Astrocyte of the spinal cord (primary cell): ENCODE results near the gene NOTCH2.
A peak's percentile ranks its signal among the peaks of the same experiment; 100 is the strongest.
"Not testable (repeated sequence)": the region's sequence is repeated elsewhere in the genome, so short reads cannot be mapped to it uniquely, and the experiment has no call there.

Experiments
- DNase-seq: peaks from one replicate; pipeline ENCODE4 v3.0.0; 2011; ENCODE audit warnings: low read depth, low spot score
- H3K4me3 ChIP-seq: 2 replicates; pipeline ENCODE4 v1.5.1; 2011; ENCODE audit warnings: low read depth, mild to moderate bottlenecking, low read length, moderate library complexity
- in situ Hi-C: cut with HindIII; loops from 2 replicates; pipeline ENCODE4 v1.10.0; 2017; ENCODE audit warnings: low sequenced_read_pairs

NOTCH2 gene

GRCh38 chr1:120092232-120093218 is 23.1 kb upstream of the NOTCH2 start:
- DNase-seq, in situ Hi-C loops, H3K4me3 ChIP-seq: not testable (repeated sequence)

GRCh38 chr1:120090830-120091229 is 21.4 kb upstream of the NOTCH2 start:
- H3K4me3 ChIP-seq, in situ Hi-C loops, DNase-seq: not testable (repeated sequence)

- in situ Hi-C loops, H3K4me3 ChIP-seq: not testable (repeated sequence)
- peak; percentile 58 for DNase-seq
Measured at GRCh38 chr1:120087959-120088358, 18.5 kb upstream of the NOTCH2 start.

GRCh38 chr1:120069920-120070214 is 405 bp upstream of the NOTCH2 start:
- in situ Hi-C loops, DNase-seq, H3K4me3 ChIP-seq: not testable (repeated sequence)

GRCh38 chr1:120068683-120069066 is 787 bp downstream of the NOTCH2 start:
- in situ Hi-C loops, DNase-seq: not testable (repeated sequence)
- peak overlapping the region; percentile 40 for H3K4me3 ChIP-seq

GRCh38 chr1:120048208-120048607 is 21.3 kb downstream of the NOTCH2 start:
- DNase-seq: not testable (repeated sequence)

GRCh38 chr1:120041771-120042170 is 27.7 kb downstream of the NOTCH2 start:
- in situ Hi-C loops, DNase-seq, H3K4me3 ChIP-seq: not testable (repeated sequence)

More at GRCh38 chr1:120048208-120048607, 21.3 kb downstream of the NOTCH2 start:
- in situ Hi-C loops, H3K4me3 ChIP-seq: not testable (repeated sequence)

- H3K4me3 ChIP-seq, DNase-seq, in situ Hi-C loops: not testable (repeated sequence)
Measured at GRCh38 chr1:120032253-120032652, 37.2 kb downstream of the NOTCH2 start.

GRCh38 chr1:120023791-120024190 is 45.7 kb downstream of the NOTCH2 start:
- in situ Hi-C loops, DNase-seq, H3K4me3 ChIP-seq: not testable (repeated sequence)

GRCh38 chr1:120014978-120015377 is 54.5 kb downstream of the NOTCH2 start:
- H3K4me3 ChIP-seq, DNase-seq, in situ Hi-C loops: not testable (repeated sequence)

- in situ Hi-C loops, DNase-seq: not testable (repeated sequence)
Measured at GRCh38 chr1:120008320-120008719, 61.1 kb downstream of the NOTCH2 start.

GRCh38 chr1:120007850-120008249 is 61.6 kb downstream of the NOTCH2 start:
- DNase-seq, H3K4me3 ChIP-seq: not testable (repeated sequence)

More at GRCh38 chr1:120008320-120008719, 61.1 kb downstream of the NOTCH2 start:
- not testable (repeated sequence) for H3K4me3 ChIP-seq

GRCh38 chr1:120001035-120001434 is 68.4 kb downstream of the NOTCH2 start:
- in situ Hi-C loops, DNase-seq, H3K4me3 ChIP-seq: not testable (repeated sequence)

More at GRCh38 chr1:120007850-120008249, 61.6 kb downstream of the NOTCH2 start:
- in situ Hi-C loops: not testable (repeated sequence)

- H3K4me3 ChIP-seq, DNase-seq, in situ Hi-C loops: not testable (repeated sequence)
Measured at GRCh38 chr1:119996731-119997312, 72.6 kb downstream of the NOTCH2 start.

GRCh38 chr1:119995975-119996374 is 73.5 kb downstream of the NOTCH2 start:
- H3K4me3 ChIP-seq, DNase-seq, in situ Hi-C loops: not testable (repeated sequence)
